Activated CD8-positive, alpha-beta memory T cell treated with anti-CD3 and anti-CD28 coated beads, Interleukin-2, amount 50 U/mL, for 1 hour (primary cell): Measurements from ENCODE around the gene FAT4.

Experiments used
- DNase-seq: peaks from one replicate; pipeline ENCODE4 v3.0.0-alpha.2; 2020; ENCODE audit errors: extremely low read depth

Gene FAT4

DNA sequence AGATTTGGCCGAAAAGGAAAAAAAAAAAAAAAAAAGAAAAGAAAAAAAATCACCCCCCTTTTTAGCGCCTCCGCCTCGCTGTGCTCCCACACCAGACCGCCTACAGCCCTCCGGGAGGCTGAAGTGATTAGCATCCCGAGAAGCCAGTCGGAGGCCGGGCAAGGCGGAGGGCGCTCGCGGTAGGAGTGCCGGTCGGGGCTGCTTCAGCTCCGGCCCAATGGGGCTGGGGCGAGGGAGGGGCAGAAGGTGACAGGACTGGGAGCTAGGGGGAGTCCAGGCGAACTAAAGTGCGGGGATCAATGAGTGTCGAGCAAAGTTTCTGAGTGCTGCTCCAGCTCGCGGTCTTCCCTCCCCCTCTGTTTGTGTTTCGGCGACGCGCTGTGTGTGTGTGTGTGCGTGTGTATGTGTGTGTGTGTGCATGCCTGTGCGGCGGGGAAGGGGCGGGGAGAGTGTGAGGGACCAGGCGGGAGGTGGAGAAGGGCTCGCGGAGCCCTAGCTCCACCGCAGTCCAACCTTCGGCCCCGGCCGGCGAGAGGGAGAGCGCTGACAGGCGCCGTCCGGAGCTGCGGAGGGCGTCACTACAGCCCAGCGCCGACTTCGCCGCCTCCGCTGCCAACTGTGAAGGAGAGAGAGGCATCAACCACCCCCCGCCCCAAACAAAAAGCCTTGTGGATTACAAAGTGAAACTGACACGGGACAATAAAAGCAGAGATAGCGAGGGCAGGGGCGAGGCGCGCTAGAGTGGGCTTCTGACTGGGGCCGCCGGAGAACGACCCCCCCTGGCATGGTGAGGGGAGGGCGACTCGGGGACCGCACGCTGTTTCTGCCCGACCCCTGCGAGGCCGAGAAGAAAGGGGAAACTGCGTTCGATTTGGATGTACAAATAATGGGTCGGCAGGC is at the start of gene FAT4:
FAT4 (plus strand) TSS at position 280 of the 900 bp plus-strand sequence. CDS start 1,457 bp downstream, outside the sequence.
- DNase-seq: no peak

- DNase-seq: no peak
These were observed 48.9 kb upstream of the FAT4 start for GRCh38 chr4:125265846-125266245.

DNA sequence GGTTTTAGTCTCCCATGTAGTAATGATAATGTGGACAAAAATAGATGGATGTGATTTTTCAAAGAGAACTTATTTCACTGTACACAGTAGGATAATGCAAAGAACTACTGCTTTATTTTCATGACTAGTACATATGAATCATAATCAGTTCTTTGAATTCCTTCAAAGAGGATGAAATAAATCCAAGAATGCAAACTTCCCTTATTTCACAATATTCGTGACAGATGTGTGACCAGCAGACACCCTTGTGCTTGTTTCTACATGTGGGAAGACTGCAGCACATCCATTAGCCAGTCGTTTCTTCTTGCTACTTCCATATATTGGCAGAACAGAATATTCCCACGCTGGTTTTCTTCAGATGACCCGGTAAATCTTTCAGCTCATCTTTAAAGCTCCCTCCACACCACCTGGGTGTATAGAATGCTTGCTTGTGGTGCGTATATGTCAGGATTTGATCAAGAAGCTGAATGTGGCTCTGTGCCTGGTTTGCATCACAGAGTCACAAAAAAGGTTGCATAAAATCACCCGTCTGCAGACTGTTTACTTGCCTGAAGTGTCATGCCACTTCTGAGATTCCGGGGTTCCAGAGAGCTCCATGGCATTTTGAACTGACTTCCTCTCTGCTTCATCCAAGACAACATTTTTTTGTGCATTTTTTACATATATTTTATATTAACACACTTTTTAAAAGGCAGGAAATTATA is 47.7 kb upstream of the FAT4 start:
- no peak for DNase-seq

GRCh38 chr4:125267630-125268029 is 47.1 kb upstream of the FAT4 start:
- DNase-seq: no peak

GRCh38 chr4:125268068-125268755 is 46.5 kb upstream of the FAT4 start:
- no peak for DNase-seq

DNA sequence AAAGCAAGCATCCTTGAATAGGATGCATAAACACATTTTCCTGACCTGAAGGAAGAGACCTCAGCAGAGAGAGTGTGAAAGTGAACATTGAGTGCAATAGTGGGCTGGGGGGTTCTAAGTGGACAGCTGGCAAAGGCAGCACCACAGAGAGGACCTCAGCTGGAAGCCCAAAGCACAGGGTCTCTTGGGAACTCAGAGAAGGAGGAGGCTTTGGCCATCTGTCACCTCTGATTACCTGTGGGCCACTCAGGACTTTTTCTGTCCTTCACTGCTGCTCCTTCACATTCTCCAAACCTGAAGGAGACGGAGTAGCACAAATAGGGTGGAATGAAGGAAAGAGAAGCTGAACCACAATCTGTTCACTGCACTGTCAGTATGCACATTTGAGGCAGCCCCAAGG is 37.9 kb upstream of the FAT4 start:
- DNase-seq: no peak

DNA sequence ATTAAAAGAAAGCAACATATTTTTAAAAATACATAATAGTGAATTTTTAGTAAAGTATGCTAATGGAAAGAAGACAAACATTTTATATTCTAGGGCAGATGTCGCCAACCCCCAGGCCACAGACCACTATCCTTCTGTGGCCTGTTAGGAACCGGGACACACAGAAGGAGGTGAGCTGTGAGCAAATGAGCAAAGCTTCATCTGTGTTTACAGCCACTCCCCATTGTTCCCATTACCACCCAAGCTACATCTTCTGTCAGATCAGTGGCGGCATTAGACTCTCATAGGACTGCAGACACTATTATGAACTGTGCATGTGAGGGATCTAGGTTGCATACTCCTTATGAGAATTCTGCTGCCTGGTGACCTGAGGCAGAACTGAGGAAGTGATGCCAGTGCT is 37.0 kb upstream of the FAT4 start:
- no peak for DNase-seq

GRCh38 chr4:125280892-125281403 is 33.8 kb upstream of the FAT4 start:
- no peak for DNase-seq

- DNase-seq: no peak
These were observed 31.0 kb upstream of the FAT4 start for GRCh38 chr4:125283707-125284279.

GRCh38 chr4:125297116-125297515 is 17.6 kb upstream of the FAT4 start:
- no peak for DNase-seq

- DNase-seq: no peak
These were observed 11.7 kb upstream of the FAT4 start for GRCh38 chr4:125303058-125303457.

- no peak for DNase-seq
These were observed 10.9 kb upstream of the FAT4 start for GRCh38 chr4:125303821-125304220.

DNA sequence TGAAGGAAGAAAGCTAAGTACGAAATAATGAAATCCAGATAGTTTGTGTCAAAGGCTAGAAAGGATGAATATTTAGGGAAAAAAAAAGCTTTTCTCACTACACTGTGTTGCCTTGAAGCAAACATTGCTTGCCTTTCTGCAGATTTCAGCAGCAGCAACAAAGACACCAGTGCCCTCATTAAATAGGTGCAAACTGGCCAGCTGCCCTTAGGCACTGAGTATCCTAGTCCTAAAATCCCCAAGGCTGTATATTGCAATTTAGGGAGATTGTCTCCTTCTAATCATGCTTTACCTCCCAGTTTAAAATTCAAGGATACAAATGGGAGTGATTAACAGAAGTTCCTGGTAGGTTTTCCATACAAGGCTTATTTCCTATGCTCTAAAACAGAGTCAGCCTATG is 8.6 kb upstream of the FAT4 start:
- no peak for DNase-seq

DNA sequence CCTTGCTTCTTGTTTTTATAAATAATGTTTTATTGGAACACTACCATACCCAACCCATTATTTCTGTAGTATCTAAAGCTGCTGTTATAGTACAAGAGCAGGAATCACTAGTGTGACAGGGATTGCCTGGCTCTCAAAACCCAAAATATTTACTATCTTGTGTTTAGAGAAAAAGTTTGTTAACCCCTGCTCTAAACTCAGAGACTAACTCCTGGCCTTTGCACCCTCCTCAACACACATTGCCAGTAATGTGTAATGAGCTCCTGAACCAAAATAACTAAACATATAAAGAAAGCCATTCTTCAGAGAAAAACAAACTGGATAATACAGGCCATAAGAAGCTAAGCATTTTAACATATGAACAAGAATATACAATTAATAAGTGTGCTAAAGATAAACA is 8.2 kb upstream of the FAT4 start:
- DNase-seq: no peak

- no peak for DNase-seq
These were observed 3.3 kb upstream of the FAT4 start for GRCh38 chr4:125311503-125311902.

- no peak for DNase-seq
These were observed 1.3 kb upstream of the FAT4 start for GRCh38 chr4:125313497-125313896.

- DNase-seq: no peak
These were observed 627 bp upstream of the FAT4 start for GRCh38 chr4:125313989-125314667.

- DNase-seq: no peak
These were observed 1.0 kb downstream of the FAT4 start for GRCh38 chr4:125315576-125316400.

DNA sequence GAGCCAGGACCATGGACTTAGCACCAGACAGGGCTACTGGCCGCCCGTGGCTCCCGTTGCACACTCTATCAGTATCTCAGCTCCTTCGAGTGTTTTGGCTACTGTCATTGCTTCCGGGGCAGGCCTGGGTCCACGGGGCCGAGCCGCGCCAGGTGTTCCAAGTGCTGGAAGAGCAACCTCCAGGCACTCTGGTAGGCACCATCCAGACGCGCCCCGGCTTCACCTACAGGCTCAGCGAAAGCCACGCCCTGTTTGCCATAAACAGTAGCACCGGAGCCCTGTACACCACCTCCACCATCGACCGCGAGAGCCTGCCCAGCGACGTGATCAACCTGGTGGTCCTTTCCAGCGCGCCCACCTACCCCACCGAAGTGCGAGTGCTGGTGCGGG is 1.6 kb downstream of the FAT4 start:
- DNase-seq: no peak

DNA sequence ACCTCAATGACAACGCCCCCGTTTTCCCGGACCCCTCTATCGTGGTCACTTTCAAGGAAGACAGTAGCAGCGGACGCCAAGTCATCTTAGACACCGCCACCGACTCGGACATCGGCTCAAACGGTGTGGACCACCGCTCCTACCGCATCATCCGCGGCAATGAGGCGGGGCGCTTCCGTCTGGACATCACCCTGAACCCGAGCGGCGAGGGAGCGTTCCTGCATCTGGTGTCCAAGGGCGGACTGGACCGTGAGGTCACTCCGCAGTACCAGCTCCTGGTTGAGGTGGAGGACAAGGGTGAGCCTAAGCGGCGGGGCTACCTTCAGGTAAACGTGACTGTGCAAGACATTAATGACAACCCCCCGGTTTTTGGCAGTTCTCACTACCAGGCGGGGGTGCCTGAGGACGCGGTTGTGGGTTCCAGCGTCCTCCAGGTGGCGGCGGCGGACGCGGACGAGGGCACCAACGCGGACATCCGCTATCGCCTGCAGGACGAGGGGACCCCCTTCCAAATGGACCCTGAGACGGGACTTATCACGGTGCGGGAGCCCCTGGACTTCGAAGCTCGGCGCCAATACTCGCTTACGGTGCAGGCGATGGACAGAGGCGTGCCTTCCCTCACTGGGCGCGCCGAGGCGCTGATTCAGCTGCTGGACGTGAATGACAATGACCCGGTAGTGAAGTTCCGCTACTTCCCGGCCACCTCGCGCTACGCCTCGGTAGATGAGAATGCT is 2.2 kb downstream of the FAT4 start:
- no peak for DNase-seq
